ENCODE results near the gene GMDS. TPM values are rescaled to one million over a fixed set of nuclear protein-coding genes. Genes with fewer than 3 reads are reported as not detected.

Gene GMDS
- total RNA-seq, 1 donor from 2014 or later: 30.1 TPM

GRCh38 chr6:1906014-1906413 is 339.4 kb downstream of the GMDS start:
- intact Hi-C loops (cut with micrococcal nuclease): no loop called here
- no peaks in the 10 kb centered on the region for H3K27me3 Mint-ChIP-seq
- no peaks in the 10 kb centered on the region for H3K9me3 Mint-ChIP-seq
- TF ChIP-seq, protein P1, sequence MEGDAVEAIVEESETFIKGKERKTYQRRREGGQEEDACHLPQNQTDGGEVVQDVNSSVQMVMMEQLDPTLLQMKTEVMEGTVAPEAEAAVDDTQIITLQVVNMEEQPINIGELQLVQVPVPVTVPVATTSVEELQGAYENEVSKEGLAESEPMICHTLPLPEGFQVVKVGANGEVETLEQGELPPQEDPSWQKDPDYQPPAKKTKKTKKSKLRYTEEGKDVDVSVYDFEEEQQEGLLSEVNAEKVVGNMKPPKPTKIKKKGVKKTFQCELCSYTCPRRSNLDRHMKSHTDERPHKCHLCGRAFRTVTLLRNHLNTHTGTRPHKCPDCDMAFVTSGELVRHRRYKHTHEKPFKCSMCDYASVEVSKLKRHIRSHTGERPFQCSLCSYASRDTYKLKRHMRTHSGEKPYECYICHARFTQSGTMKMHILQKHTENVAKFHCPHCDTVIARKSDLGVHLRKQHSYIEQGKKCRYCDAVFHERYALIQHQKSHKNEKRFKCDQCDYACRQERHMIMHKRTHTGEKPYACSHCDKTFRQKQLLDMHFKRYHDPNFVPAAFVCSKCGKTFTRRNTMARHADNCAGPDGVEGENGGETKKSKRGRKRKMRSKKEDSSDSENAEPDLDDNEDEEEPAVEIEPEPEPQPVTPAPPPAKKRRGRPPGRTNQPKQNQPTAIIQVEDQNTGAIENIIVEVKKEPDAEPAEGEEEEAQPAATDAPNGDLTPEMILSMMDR (IDR thresholded peaks at IDR 0.05): no peak
- H3K4me3 Mint-ChIP-seq: no peak overlapping the region
- H3K36me3 Mint-ChIP-seq (ENCODE audit: low read depth): peaks cover 5% of the 10 kb centered on the region
- no peak for ATAC-seq (ENCODE audit: low read depth)
- CTCF ChIA-PET: no interaction called here
- H3K4me1 Mint-ChIP-seq: no peaks in the 10 kb centered on the region
- DNase-seq: no peak
- no peak overlapping the region for H3K27ac Mint-ChIP-seq
- POLR2A ChIA-PET: no interaction called here

- H3K36me3 Mint-ChIP-seq (ENCODE audit: low read depth): peaks cover 5% of the 10 kb centered on the region
- no peak overlapping the region for H3K4me3 Mint-ChIP-seq
- no peak overlapping the region for H3K27ac Mint-ChIP-seq
- H3K9me3 Mint-ChIP-seq: no peaks in the 10 kb centered on the region
- CTCF ChIA-PET: no interaction called here
- POLR2A ChIA-PET: no interaction called here
- no peaks in the 10 kb centered on the region for H3K4me1 Mint-ChIP-seq
- no peak for DNase-seq
- TF ChIP-seq, protein P1 (IDR thresholded peaks at IDR 0.05): no peak
- intact Hi-C loops (cut with micrococcal nuclease): no loop called here
- no peaks in the 10 kb centered on the region for H3K27me3 Mint-ChIP-seq
- ATAC-seq (ENCODE audit: low read depth): no peak
Measured at GRCh38 chr6:1904898-1905297, 340.5 kb downstream of the GMDS start.

GRCh38 chr6:1904466-1904799 is 341.0 kb downstream of the GMDS start:
- Mint-ChIP-seq H3K4me3 (no peak overlapping the region), H3K9me3 (no peaks in the 10 kb centered on the region), H3K27ac (no peak overlapping the region), H3K36me3 (ENCODE audit: low read depth) (peaks cover under 1% of the 10 kb centered on the region), H3K27me3 (no peaks in the 10 kb centered on the region), H3K4me1 (no peaks in the 10 kb centered on the region)
- ATAC-seq (ENCODE audit: low read depth) (no peak), DNase-seq (no peak)
- intact Hi-C loops (cut with micrococcal nuclease): no loop called here
- POLR2A ChIA-PET: no interaction called here
- TF ChIP-seq, protein P1 (IDR thresholded peaks at IDR 0.05): no peak
- CTCF ChIA-PET: no interaction called here

DNA sequence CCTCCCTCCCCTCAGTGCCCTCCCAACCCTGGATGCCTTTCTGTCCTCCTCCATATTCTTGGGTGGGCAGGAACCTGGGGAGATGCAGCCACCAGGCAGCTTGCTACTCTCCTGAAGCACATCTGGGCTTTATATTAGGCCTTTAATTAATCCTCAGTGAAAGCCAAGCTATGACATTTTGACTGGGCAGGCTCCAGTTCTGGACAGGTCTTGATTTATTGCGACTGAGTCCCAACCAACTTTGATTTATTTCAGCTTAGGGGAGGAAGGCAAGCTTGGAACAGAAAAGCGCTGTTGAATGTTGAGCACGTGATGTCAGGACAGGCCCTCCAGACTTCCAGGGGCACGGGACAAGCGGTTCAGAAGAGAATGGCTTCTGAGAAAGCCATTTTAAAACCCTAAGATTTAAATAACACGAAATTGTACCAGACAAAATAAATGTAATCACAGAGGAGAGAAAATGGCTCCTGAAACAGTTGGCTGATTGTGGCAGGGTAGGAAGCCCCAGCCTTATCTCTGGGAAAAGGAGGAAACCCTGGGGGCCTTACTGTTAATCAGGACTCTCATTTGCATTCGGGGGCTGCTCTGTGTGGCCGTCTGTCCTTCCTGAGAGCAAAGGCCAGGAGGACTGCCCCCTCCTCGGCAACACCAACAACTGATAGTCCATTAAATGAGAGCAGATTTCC is 341.5 kb downstream of the GMDS start:
- TF ChIP-seq, protein P1 (IDR thresholded peaks at IDR 0.05): no peak
- H3K9me3 Mint-ChIP-seq: no peaks in the 10 kb centered on the region
- ChIA-PET CTCF (no interaction called here), POLR2A (no interaction called here)
- no peaks in the 10 kb centered on the region for H3K27me3 Mint-ChIP-seq
- intact Hi-C loops (cut with micrococcal nuclease): no loop called here
- no peaks in the 10 kb centered on the region for H3K36me3 Mint-ChIP-seq (ENCODE audit: low read depth)
- H3K27ac Mint-ChIP-seq: no peak overlapping the region
- ATAC-seq (ENCODE audit: low read depth) (no peak), DNase-seq (no peak)
- H3K4me3 Mint-ChIP-seq: no peak overlapping the region
- H3K4me1 Mint-ChIP-seq: no peaks in the 10 kb centered on the region

DNA sequence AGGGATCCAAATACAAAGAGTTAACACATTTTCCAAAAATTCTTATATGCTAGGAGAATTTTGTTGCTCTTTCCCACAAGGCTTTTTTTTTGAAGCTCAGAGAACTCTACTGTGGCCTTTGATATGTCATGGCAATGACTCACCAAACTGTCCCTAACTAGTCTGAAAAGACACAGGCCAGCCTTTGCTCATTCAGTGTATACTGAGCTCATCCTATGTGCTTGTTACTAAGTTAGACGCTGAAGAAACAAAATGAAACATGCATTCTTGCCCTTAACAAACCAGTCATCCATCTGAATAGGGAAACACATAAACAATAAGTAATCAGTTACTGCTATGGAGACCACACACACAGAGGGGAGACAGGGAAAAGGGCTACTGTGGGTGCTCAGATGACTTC is 343.8 kb downstream of the GMDS start:
- CTCF ChIA-PET: no interaction called here
- TF ChIP-seq, protein P1 (IDR thresholded peaks at IDR 0.05): no peak
- intact Hi-C loops (cut with micrococcal nuclease): no loop called here
- Mint-ChIP-seq H3K4me3 (no peak overlapping the region), H3K27ac (no peak overlapping the region), H3K27me3 (no peaks in the 10 kb centered on the region), H3K9me3 (no peaks in the 10 kb centered on the region), H3K36me3 (ENCODE audit: low read depth) (no peaks in the 10 kb centered on the region), H3K4me1 (no peaks in the 10 kb centered on the region)
- ATAC-seq (ENCODE audit: low read depth) (no peak), DNase-seq (no peak)
- POLR2A ChIA-PET: no interaction called here
